ENCODE data around the gene ZNF548.

The ZNF548 gene

GRCh38 chr19:57438925-57439324 is 49.3 kb downstream of the ZNF548 start:
- no peak overlapping the region for H3K4me2 ChIP-seq (ENCODE audit: low read length)
- H3K36me3 ChIP-seq (ENCODE audit: control insufficient read depth, low read length) = peaks cover 19% of the 10 kb centered on the region; the same call in 1 of the 2 replicates
- H4K20me1 ChIP-seq (ENCODE audit: control insufficient read depth, insufficient read depth, low read depth, low read length) = no peaks in the 10 kb centered on the region
- no peak overlapping the region for H3K27ac ChIP-seq (ENCODE audit: low read depth, low read length)
- peaks cover 33% of the 10 kb centered on the region for H3K9me3 ChIP-seq (ENCODE audit: control insufficient read depth, insufficient read depth, low read length)
- H3F3A ChIP-seq (ENCODE audit: control insufficient read depth, insufficient read depth) = no peaks in the 10 kb centered on the region
- peaks cover 16% of the 10 kb centered on the region for H3K4me1 ChIP-seq (ENCODE audit: control insufficient read depth, low read length)
- H3K9me2 ChIP-seq (replicated peaks; ENCODE audit: control insufficient read depth, low read length) = no peaks in the 10 kb centered on the region
- peaks cover 12% of the 10 kb centered on the region for H3K79me2 ChIP-seq (ENCODE audit: control insufficient read depth, low read length)
- no peaks in the 10 kb centered on the region for H3K27me3 ChIP-seq (ENCODE audit: control insufficient read depth, low read length)
- TF ChIP-seq EZH2phosphoT487 (IDR thresholded peaks at IDR 0.05; ENCODE audit: borderline replicate concordance, low read length) (no peak), CTCF (IDR thresholded peaks at IDR 0.05; ENCODE audit: low read depth, low read length, poor library complexity, severe bottlenecking) (no peak)
- H3K4me3 ChIP-seq (ENCODE audit: low read length) = no peak overlapping the region

GRCh38 chr19:57441979-57442752 is 52.5 kb downstream of the ZNF548 start:
- TF ChIP-seq CTCF (IDR thresholded peaks at IDR 0.05; ENCODE audit: low read depth, low read length, poor library complexity, severe bottlenecking) (no peak), EZH2phosphoT487 (IDR thresholded peaks at IDR 0.05; ENCODE audit: borderline replicate concordance, low read length) (no peak)
- H3K4me1 ChIP-seq (ENCODE audit: control insufficient read depth, low read length) = no peaks in the 10 kb centered on the region
- H3K9me3 ChIP-seq (ENCODE audit: control insufficient read depth, insufficient read depth, low read length) = peaks cover 18% of the 10 kb centered on the region; the same call in 1 of the 2 replicates
- no peak overlapping the region for H3K4me2 ChIP-seq (ENCODE audit: low read length)
- H3F3A ChIP-seq (ENCODE audit: control insufficient read depth, insufficient read depth) = no peaks in the 10 kb centered on the region
- peaks cover 23% of the 10 kb centered on the region; the same call in 1 of the 2 replicates for H3K36me3 ChIP-seq (ENCODE audit: control insufficient read depth, low read length)
- H3K27ac ChIP-seq (ENCODE audit: low read depth, low read length) = no peak overlapping the region
- H3K79me2 ChIP-seq (ENCODE audit: control insufficient read depth, low read length) = no peaks in the 10 kb centered on the region
- H3K9me2 ChIP-seq (replicated peaks; ENCODE audit: control insufficient read depth, low read length) = no peaks in the 10 kb centered on the region
- H3K27me3 ChIP-seq (ENCODE audit: control insufficient read depth, low read length) = no peaks in the 10 kb centered on the region
- H4K20me1 ChIP-seq (ENCODE audit: control insufficient read depth, insufficient read depth, low read depth, low read length) = no peaks in the 10 kb centered on the region
- no peak overlapping the region for H3K4me3 ChIP-seq (ENCODE audit: low read length)

- Histone ChIP-seq H3K4me2 (ENCODE audit: low read length) (no peak overlapping the region), H3K9me3 (ENCODE audit: control insufficient read depth, insufficient read depth, low read length) (peaks cover 18% of the 10 kb centered on the region; the same call in 1 of the 2 replicates), H3K4me1 (ENCODE audit: control insufficient read depth, low read length) (no peaks in the 10 kb centered on the region), H3K79me2 (ENCODE audit: control insufficient read depth, low read length) (no peaks in the 10 kb centered on the region), H3K4me3 (ENCODE audit: low read length) (no peak overlapping the region), H3F3A (ENCODE audit: control insufficient read depth, insufficient read depth) (no peaks in the 10 kb centered on the region), H3K9me2 (replicated peaks; ENCODE audit: control insufficient read depth, low read length) (no peaks in the 10 kb centered on the region), H4K20me1 (ENCODE audit: control insufficient read depth, insufficient read depth, low read depth, low read length) (no peaks in the 10 kb centered on the region), H3K27me3 (ENCODE audit: control insufficient read depth, low read length) (no peaks in the 10 kb centered on the region), H3K27ac (ENCODE audit: low read depth, low read length) (no peak overlapping the region), H3K36me3 (ENCODE audit: control insufficient read depth, low read length) (peaks cover 23% of the 10 kb centered on the region; the same call in 1 of the 2 replicates)
- no peak for TF ChIP-seq CTCF (IDR thresholded peaks at IDR 0.05; ENCODE audit: low read depth, low read length, poor library complexity, severe bottlenecking)
- no peak for TF ChIP-seq EZH2phosphoT487 (IDR thresholded peaks at IDR 0.05; ENCODE audit: borderline replicate concordance, low read length)
These were observed 53.6 kb downstream of the ZNF548 start for GRCh38 chr19:57443121-57443696.

All from DOHH2 (cell line).